HG03378 (cell line): ENCODE data around the gene CDKN1C.

ENCODE experiments used
- ATAC-seq: cut with Tn5 transposase; IDR thresholded peaks from one replicate; pipeline ENCODE4 v1.9.1; 2021; ENCODE audit warnings: mild to moderate bottlenecking, moderate library complexity; ENCODE audit not compliant: unreplicated experiment

The CDKN1C gene

GRCh38 chr11:2833716-2834502, 51.7 kb downstream of the CDKN1C start:
- ATAC-seq, result no peak
